ENCODE measurements around the gene HCN2. TPM values are rescaled to one million over a fixed set of nuclear protein-coding genes. Genes with fewer than 3 reads are reported as not detected.

The HCN2 gene
- total and polyA plus RNA-seq, 9 of the 15 experiments (the other 6 are each of a cell fraction or from before 2014, with no cell fraction given), result 0.29 to 4.2 (median 0.82) TPM; not detected in 2

- no peak for TF ChIP-seq RFX5 (IDR thresholded peaks at IDR 0.05; ENCODE audit: low read depth, low read length)
- no peak for TF ChIP-seq RBM39 (optimal IDR thresholded peaks at IDR 0.05; ENCODE audit: low read depth, low read length)
- TF ChIP-seq RBFOX2 (IDR thresholded peaks at IDR 0.05; ENCODE audit: low read depth, low read length), result peak; percentile 35; the same call in 1 of the 2 replicates
- no peak for TF ChIP-seq ZNF408 (CRISPR knock-in tag; IDR thresholded peaks at IDR 0.05; ENCODE audit: low read depth)
- no peak for TF ChIP-seq SREBF1 (IDR thresholded peaks at IDR 0.05; ENCODE audit: borderline replicate concordance, low read depth, low read length)
These were observed 40.5 kb downstream of the HCN2 start (continued) for GRCh38 chr19:629961-630714.

- POLR2A ChIA-PET, result interaction anchor here (0.6 to 0.7 kb wide), 2 partner anchors 20 to 217 kb away, joined by 3 read pairs; no protein-coding TSS in a partner anchor
- CTCF ChIA-PET (ENCODE audit: low intra/inter-chr PET ratio), result no interaction called here
- DNase-seq (ENCODE audit: extremely low read depth in 1 of 4, low spot score in 3 of 4) (peak; percentile 71 to 82 (median 75)), FAIRE-seq (peak; percentile 81), ATAC-seq (peak; percentile 86)
- H3K9me1 ChIP-seq (ENCODE audit: control insufficient read depth, insufficient read depth, low read length), result no peaks in the 10 kb centered on the region
- peak overlapping the region; percentile 85 for H3K27ac ChIP-seq (ENCODE audit: extremely low read depth, low read depth, low read length)
- peak overlapping the region; percentile 70 for H3K4me3 ChIP-seq
- H3K79me2 ChIP-seq (ENCODE audit: control insufficient read depth, insufficient read depth, low read length), result peaks cover 48% of the 10 kb centered on the region
- peaks cover 0 to 54% of the 10 kb centered on the region in 2 experiments; a peak in 4 of 5 replicates for H3K4me1 ChIP-seq (replicated peaks in 1 of 2; ENCODE audit: control insufficient read depth in 2 of 2, insufficient read depth in 2 of 2, low read length in 2 of 2)
- peak overlapping the region; percentile 88 to 95 for H3K9ac ChIP-seq (ENCODE audit: insufficient read depth in 1 of 2, low read depth in 2 of 2, low read length in 2 of 2)
- peaks cover 44% of the 10 kb centered on the region; the same call in 2 of the 3 replicates for H3K36me3 ChIP-seq (ENCODE audit: control insufficient read depth, insufficient read depth, low read length)
- H3K27me3 ChIP-seq (ENCODE audit: control insufficient read depth in 2 of 2, insufficient read depth in 2 of 2, low read length in 2 of 2), result no peaks in the 10 kb centered on the region
- H4K20me1 ChIP-seq (replicated peaks; ENCODE audit: control insufficient read depth, insufficient read depth, low read length), result no peaks in the 10 kb centered on the region
- 0% methylated on average over 25 of the region's 35 CpGs for WGBS (ENCODE audit: insufficient coverage, low coverage, missing lambda C conversion rate)
- intact Hi-C loops (cut with micrococcal nuclease), result no loop called here
- H3K4me2 ChIP-seq (ENCODE audit: insufficient read depth, low read length), result peak overlapping the region; percentile 87
- H2AFZ ChIP-seq (ENCODE audit: low read depth, low read length), result peak overlapping the region; percentile 69
- BruUV-seq (replicated peaks), result no TSS peak
- in situ Hi-C loops (cut with MboI), result no loop called here
- no peaks in the 10 kb centered on the region for H3K9me3 ChIP-seq (replicated peaks; ENCODE audit: control insufficient read depth, insufficient read depth, low read depth, low read length)
- TF ChIP-seq SMARCA5 (IDR thresholded peaks at IDR 0.05) (no peak), E4F1 (CRISPR knock-in tag; IDR thresholded peaks at IDR 0.05; ENCODE audit: borderline replicate concordance) (no peak), EGR1 (conservative IDR thresholded peaks at IDR 0.05) (peak; percentile 81), CEBPB (tag; IDR thresholded peaks at IDR 0.05) (peak; percentile 56), ELF2 (CRISPR knock-in tag; IDR thresholded peaks at IDR 0.05) (0 out of 2 replicates have a peak, but pooled peaks have one; percentile 38), TEAD1 (CRISPR knock-in tag; IDR thresholded peaks at IDR 0.05) (0 out of 4 replicates have a peak, but pooled peaks of 1 of the 2 experiments have one; percentile 40), ZBTB7A (IDR thresholded peaks at IDR 0.05; ENCODE audit: borderline replicate concordance, control insufficient read depth, low read depth, low read length) (peak; percentile 63; the same call in 1 of the 2 replicates), ZNF143 (CRISPR knock-in tag; IDR thresholded peaks at IDR 0.05) (0 out of 2 replicates have a peak, but pooled peaks have one; percentile 5), ETV6 (IDR thresholded peaks at IDR 0.05; ENCODE audit: borderline replicate concordance in 1 of 2, low read depth in 2 of 2, low read length in 1 of 2) (no peak), ETV6 (CRISPR knock-in tag; IDR thresholded peaks at IDR 0.05; ENCODE audit: borderline replicate concordance) (no peak), CXXC5 (CRISPR knock-in tag; IDR thresholded peaks at IDR 0.05) (peak; percentile 25; the same call in 1 of the 2 replicates)
These were observed 42.9 kb downstream of the HCN2 start for GRCh38 chr19:632579-633067.
